Spleen (tissue), 7 donors: Measurements from ENCODE around the gene PDZD2.

Source experiments
- POLR2A ChIP-seq, 3 donors: fragments of 450-650 bp; IDR thresholded peaks; one replicate each; pipeline ENCODE4 v1.5.1; 2017; ENCODE audit warnings: antibody characterized with exemption in 3 of 3, mild to moderate bottlenecking in 1 of 3
- TF ChIP-seq, protein P1 (sequence below), 11 experiments: fragments of 200-600 bp in 7 of 11; fragments of 450-650 bp in 4 of 11; sonication (generic) in 4 of 11; IDR thresholded peaks in 8 of 11; conservative IDR thresholded peaks in 3 of 11; 1 replicate in 7 of 11; 2 replicates in 4 of 11; pipeline versions ENCODE4 v1.4.0 to v1.8.0; 2016 to 2021; ENCODE audit warnings: antibody characterized with exemption in 11 of 11, inconsistent platforms in 4 of 11, mild to moderate bottlenecking in 1 of 11
- donor health status: DM: no; HTN: no; CAD: no; lungs with moderate emphysema.
- donor health status: DM: no; HTN: no; CAD: no.
- donor health status: DM: no; HTN: no; CAD: no.

- TF ChIP-seq, protein P1, sequence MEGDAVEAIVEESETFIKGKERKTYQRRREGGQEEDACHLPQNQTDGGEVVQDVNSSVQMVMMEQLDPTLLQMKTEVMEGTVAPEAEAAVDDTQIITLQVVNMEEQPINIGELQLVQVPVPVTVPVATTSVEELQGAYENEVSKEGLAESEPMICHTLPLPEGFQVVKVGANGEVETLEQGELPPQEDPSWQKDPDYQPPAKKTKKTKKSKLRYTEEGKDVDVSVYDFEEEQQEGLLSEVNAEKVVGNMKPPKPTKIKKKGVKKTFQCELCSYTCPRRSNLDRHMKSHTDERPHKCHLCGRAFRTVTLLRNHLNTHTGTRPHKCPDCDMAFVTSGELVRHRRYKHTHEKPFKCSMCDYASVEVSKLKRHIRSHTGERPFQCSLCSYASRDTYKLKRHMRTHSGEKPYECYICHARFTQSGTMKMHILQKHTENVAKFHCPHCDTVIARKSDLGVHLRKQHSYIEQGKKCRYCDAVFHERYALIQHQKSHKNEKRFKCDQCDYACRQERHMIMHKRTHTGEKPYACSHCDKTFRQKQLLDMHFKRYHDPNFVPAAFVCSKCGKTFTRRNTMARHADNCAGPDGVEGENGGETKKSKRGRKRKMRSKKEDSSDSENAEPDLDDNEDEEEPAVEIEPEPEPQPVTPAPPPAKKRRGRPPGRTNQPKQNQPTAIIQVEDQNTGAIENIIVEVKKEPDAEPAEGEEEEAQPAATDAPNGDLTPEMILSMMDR (IDR thresholded peaks at IDR 0.05 in 8 of 11, conservative IDR thresholded peaks at IDR 0.05 in 3 of 11), result no peak
- no peak for TF ChIP-seq POLR2A (IDR thresholded peaks at IDR 0.05)
Measured at GRCh38 chr5:31916327-31916726, 277.4 kb downstream of the PDZD2 start.
